Keratinocyte (primary cell): ENCODE data around the gene NR1H4. TPM values are rescaled to one million over a fixed set of nuclear protein-coding genes. Genes with fewer than 3 reads are reported as not detected.

Experiments used
- DNase-seq: peaks from one replicate; pipeline ENCODE4 v3.0.0-alpha.2; 2011; ENCODE audit warnings: low read depth, missing footprints, low spot score
- FAIRE-seq: peaks from 2 replicates; lab custom pipeline; 2011; peaks lifted over from hg19 to GRCh38; lab: Jason Lieb, UNC
- H2AFZ ChIP-seq: 2 replicates; pipeline ENCODE4 v1.6.0; 2012; ENCODE audit warnings: low read length, control low read depth, inconsistent platforms; ENCODE audit not compliant: control insufficient read depth
- H3K27ac ChIP-seq: 2 replicates; pipeline ENCODE4 v1.5.1; 2011; ENCODE audit warnings: low read length; ENCODE audit not compliant: control insufficient read depth, insufficient read depth
- H3K27me3 ChIP-seq: 3 replicates; pipeline ENCODE4 v1.6.0; 2011; ENCODE audit warnings: low read length; ENCODE audit not compliant: control insufficient read depth, insufficient read depth; ENCODE audit errors: extremely low read depth
- H3K36me3 ChIP-seq, 2 experiments: 2 replicates in 1 of 2; 3 replicates in 1 of 2; pipeline ENCODE4 v1.5.1; 2011; ENCODE audit warnings: low read length in 2 of 2, mild to moderate bottlenecking in 1 of 2; ENCODE audit not compliant: control insufficient read depth in 2 of 2, insufficient read depth in 2 of 2; ENCODE audit errors: extremely low read depth in 1 of 2
- H3K4me1 ChIP-seq: 3 replicates; pipeline ENCODE4 v1.5.1; 2011; ENCODE audit warnings: low read length; ENCODE audit not compliant: control insufficient read depth, insufficient read depth; ENCODE audit errors: extremely low read depth
- H3K4me2 ChIP-seq: 3 replicates; pipeline ENCODE4 v1.6.0; 2011; ENCODE audit warnings: low read depth, low read length; ENCODE audit not compliant: control insufficient read depth, insufficient read depth; ENCODE audit errors: extremely low read depth
- H3K4me3 ChIP-seq, 3 experiments: fragments of 200-600 bp in 1 of 3; sonication (generic) in 1 of 3; 2 replicates in 2 of 3; 3 replicates in 1 of 3; pipeline ENCODE4 v1.5.1; 2011 to 2016; ENCODE audit warnings: low read length in 3 of 3, mild to moderate bottlenecking in 3 of 3, control low read depth in 2 of 3, inconsistent platforms in 1 of 3, low read depth in 1 of 3, mixed read lengths in 1 of 3, mixed run types in 1 of 3, moderate library complexity in 1 of 3; ENCODE audit not compliant: control insufficient read depth in 2 of 3, insufficient read depth in 2 of 3; ENCODE audit errors: extremely low read depth in 1 of 3
- H3K79me2 ChIP-seq: 2 replicates; pipeline ENCODE4 v1.6.0; 2012; ENCODE audit warnings: low read length; ENCODE audit not compliant: control insufficient read depth, insufficient read depth
- H3K9ac ChIP-seq: 3 replicates; pipeline ENCODE4 v1.6.0; 2011; ENCODE audit warnings: low read length; ENCODE audit not compliant: control insufficient read depth, insufficient read depth; ENCODE audit errors: extremely low read depth
- H3K9me1 ChIP-seq: 3 replicates; pipeline ENCODE4 v1.6.0; 2011; ENCODE audit warnings: low read length; ENCODE audit not compliant: control insufficient read depth, insufficient read depth; ENCODE audit errors: extremely low read depth
- H3K9me3 ChIP-seq: 2 replicates; pipeline ENCODE4 v1.5.1; 2012; ENCODE audit warnings: low read depth, low read length; ENCODE audit not compliant: control insufficient read depth
- H4K20me1 ChIP-seq: 3 replicates; pipeline ENCODE4 v1.6.0; 2011; ENCODE audit warnings: low read length; ENCODE audit not compliant: control insufficient read depth, insufficient read depth; ENCODE audit errors: extremely low read depth
- EZH2 ChIP-seq: IDR thresholded peaks from one replicate; pipeline ENCODE4 v1.6.1; 2012; ENCODE audit warnings: inconsistent platforms, mild to moderate bottlenecking, low read length, moderate library complexity
- dilution Hi-C: fragments of 300-500 bp; cut with MboI; formaldehyde crosslinking; loops from one replicate; pipeline ENCODE4 v1.7.0; 2020; ENCODE audit warnings: low sequenced_read_pairs; ENCODE audit not compliant: extremely low pct_ligation_motif_present
- polyA plus RNA-seq, 5 experiments: library from polyadenylated mRNA; depleted of rRNA in 3 of 5; stranded (reverse) in 3 of 5; stranded (forward) in 1 of 5; unstranded in 1 of 5; fragments of >200 nt; gene quantifications; 1 replicate in 1 of 5; 2 replicates in 3 of 5; 3 replicates in 1 of 5; pipeline versions ENCODE4 v1.2.1 to v1.2.3, GENCODE V29; 2011 to 2012; ENCODE audit warnings: missing spikeins in 2 of 5, low read depth in 1 of 5, low replicate concordance in 1 of 5
- TF ChIP-seq, protein P1 (sequence below), 3 experiments: IDR thresholded peaks in 1 of 3; conservative IDR thresholded peaks in 1 of 3; optimal IDR thresholded peaks in 1 of 3; 2 replicates in 2 of 3; 3 replicates in 1 of 3; pipeline versions ENCODE3 to v1.5.1; 2011; ENCODE audit warnings: low read length in 3 of 3, mild to moderate bottlenecking in 3 of 3, moderate library complexity in 2 of 3, control low read depth in 1 of 3, inconsistent platforms in 1 of 3; ENCODE audit not compliant: insufficient read depth in 2 of 3; ENCODE audit errors: extremely low read depth in 1 of 3

NR1H4 gene
- polyA plus RNA-seq, 1 donor (not counting 4 experiments of a cell fraction or from before 2014, with no cell fraction given) = not detected

GRCh38 chr12:100434177-100434576, 39.5 kb upstream of the NR1H4 start:
- dilution Hi-C loops = no loop called here
- Histone ChIP-seq H3K4me3 (no peak overlapping the region), H3K9me3 (no peaks in the 10 kb centered on the region), H3K9me1 (no peaks in the 10 kb centered on the region), H3K27me3 (no peaks in the 10 kb centered on the region), H3K4me1 (no peaks in the 10 kb centered on the region), H3K27ac (no peak overlapping the region), H3K36me3 (no peaks in the 10 kb centered on the region), H4K20me1 (no peaks in the 10 kb centered on the region), H3K9ac (no peak overlapping the region), H3K4me2 (no peak overlapping the region), H3K79me2 (no peaks in the 10 kb centered on the region), H2AFZ (no peak overlapping the region)
- DNase-seq = no peak
- no peak for FAIRE-seq
- TF ChIP-seq, protein P1, sequence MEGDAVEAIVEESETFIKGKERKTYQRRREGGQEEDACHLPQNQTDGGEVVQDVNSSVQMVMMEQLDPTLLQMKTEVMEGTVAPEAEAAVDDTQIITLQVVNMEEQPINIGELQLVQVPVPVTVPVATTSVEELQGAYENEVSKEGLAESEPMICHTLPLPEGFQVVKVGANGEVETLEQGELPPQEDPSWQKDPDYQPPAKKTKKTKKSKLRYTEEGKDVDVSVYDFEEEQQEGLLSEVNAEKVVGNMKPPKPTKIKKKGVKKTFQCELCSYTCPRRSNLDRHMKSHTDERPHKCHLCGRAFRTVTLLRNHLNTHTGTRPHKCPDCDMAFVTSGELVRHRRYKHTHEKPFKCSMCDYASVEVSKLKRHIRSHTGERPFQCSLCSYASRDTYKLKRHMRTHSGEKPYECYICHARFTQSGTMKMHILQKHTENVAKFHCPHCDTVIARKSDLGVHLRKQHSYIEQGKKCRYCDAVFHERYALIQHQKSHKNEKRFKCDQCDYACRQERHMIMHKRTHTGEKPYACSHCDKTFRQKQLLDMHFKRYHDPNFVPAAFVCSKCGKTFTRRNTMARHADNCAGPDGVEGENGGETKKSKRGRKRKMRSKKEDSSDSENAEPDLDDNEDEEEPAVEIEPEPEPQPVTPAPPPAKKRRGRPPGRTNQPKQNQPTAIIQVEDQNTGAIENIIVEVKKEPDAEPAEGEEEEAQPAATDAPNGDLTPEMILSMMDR (optimal IDR thresholded peaks at IDR 0.05 in 1 of 3, IDR thresholded peaks at IDR 0.05 in 1 of 3, conservative IDR thresholded peaks at IDR 0.05 in 1 of 3; ENCODE audit: extremely low read depth in 1 of 3, insufficient read depth in 2 of 3, low read length in 3 of 3) = no peak
- TF ChIP-seq EZH2 = no peak

DNA sequence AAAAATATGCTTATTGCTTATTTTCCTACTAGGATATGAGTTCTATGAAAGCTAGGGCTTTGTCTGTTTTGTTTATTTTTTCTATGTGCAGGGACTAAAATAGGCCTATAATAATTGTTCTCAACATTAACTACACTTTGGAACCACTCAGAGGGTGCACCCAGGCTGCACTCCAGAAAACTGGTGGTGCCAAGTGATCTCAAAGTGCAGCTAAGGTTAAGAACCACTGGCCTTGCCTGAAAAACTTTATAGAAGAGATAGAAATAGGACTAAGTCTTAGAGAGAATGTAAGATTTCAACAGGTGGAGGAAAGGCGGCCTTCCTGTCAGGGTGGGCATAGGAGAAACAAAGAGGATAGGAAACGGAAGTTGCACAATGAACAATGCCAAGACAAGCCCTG, 37.7 kb upstream of the NR1H4 start:
- H3K79me2 ChIP-seq = no peaks in the 10 kb centered on the region
- H3K27ac ChIP-seq = no peak overlapping the region
- no peak overlapping the region for H2AFZ ChIP-seq
- DNase-seq = no peak
- dilution Hi-C loops = no loop called here
- no peaks in the 10 kb centered on the region for H4K20me1 ChIP-seq
- no peaks in the 10 kb centered on the region for H3K27me3 ChIP-seq
- no peak overlapping the region for H3K9ac ChIP-seq
- TF ChIP-seq EZH2 = no peak
- TF ChIP-seq, protein P1 (optimal IDR thresholded peaks at IDR 0.05 in 1 of 3, IDR thresholded peaks at IDR 0.05 in 1 of 3, conservative IDR thresholded peaks at IDR 0.05 in 1 of 3; ENCODE audit: extremely low read depth in 1 of 3, insufficient read depth in 2 of 3, low read length in 3 of 3) = no peak
- H3K4me3 ChIP-seq = no peak overlapping the region
- no peaks in the 10 kb centered on the region for H3K9me3 ChIP-seq
- H3K4me2 ChIP-seq = no peak overlapping the region
- FAIRE-seq = no peak
- H3K36me3 ChIP-seq = no peaks in the 10 kb centered on the region
- no peaks in the 10 kb centered on the region for H3K4me1 ChIP-seq
- H3K9me1 ChIP-seq = no peaks in the 10 kb centered on the region
